Stomach (tissue), 9 donors: ENCODE measurements around the gene TBX5. TPM values are rescaled to one million over a fixed set of nuclear protein-coding genes. Genes with fewer than 3 reads are reported as not detected.

Source experiments
- DNase-seq, 2 donors: peaks; one replicate each; pipeline versions ENCODE4 v3.0.0 to v3.0.0-alpha.2; 2013 to 2019
- H3K27ac ChIP-seq, 5 donors: fragments of 200-600 bp in 4 of 5; sonication (generic) in 4 of 5; one replicate each; pipeline ENCODE4 v1.5.1; 2013 to 2019; ENCODE audit warnings: mild to moderate bottlenecking in 1 of 5, moderate library complexity in 1 of 5
- H3K27me3 ChIP-seq, 3 donors: fragments of 200-600 bp; sonication (generic); one replicate each; pipeline ENCODE4 v1.5.1; 2017 to 2019; ENCODE audit warnings: mixed run types in 1 of 3
- H3K36me3 ChIP-seq, 4 donors: fragments of 200-600 bp; sonication (generic); 1 replicate in 3 of 4; 2 replicates in 1 of 4; pipeline ENCODE4 v1.5.1; 2016 to 2019
- H3K4me1 ChIP-seq, 4 donors: fragments of 200-600 bp; sonication (generic); one replicate each; pipeline ENCODE4 v1.5.1; 2016 to 2019
- H3K4me3 ChIP-seq, 4 donors: fragments of 200-600 bp; sonication (generic) in 3 of 4; one replicate each; pipeline ENCODE4 v1.5.1; 2016 to 2019; ENCODE audit warnings: mild to moderate bottlenecking in 1 of 4
- H3K9me3 ChIP-seq, 4 donors: fragments of 200-600 bp; sonication (generic); one replicate each; pipeline ENCODE4 v1.5.1; 2016 to 2019
- EP300 ChIP-seq: sonication (generic); formaldehyde crosslinking; IDR thresholded peaks from one replicate; pipeline ENCODE4 v1.6.1; 2017; ENCODE audit warnings: antibody characterized with exemption
- POLR2A ChIP-seq, 4 donors: fragments of 450-650 bp; IDR thresholded peaks; one replicate each; pipeline ENCODE4 v1.6.1; 2016; ENCODE audit warnings: antibody characterized with exemption in 4 of 4, control low read depth in 2 of 4, mild to moderate bottlenecking in 1 of 4, moderate library complexity in 1 of 4
- POLR2AphosphoS5 ChIP-seq, 3 donors: sonication (generic); formaldehyde crosslinking; IDR thresholded peaks; one replicate each; pipeline ENCODE4 v1.6.1; 2016; ENCODE audit warnings: antibody characterized with exemption in 3 of 3
- WGBS, 5 donors: extraction: QIAGEN DNeasy Blood & Tissue Kit in 3 of 5; methylation state at CpG; one replicate each; pipeline versions ENCODE4 v1.1.5 to v1.1.7; 2013 to 2018; 5-methylcytosine and 5-hydroxymethylcytosine counted together
- intact Hi-C: fragments of 100-400 bp; cut with DNase I; formaldehyde crosslinking; loops from one replicate; pipeline ENCODE4 v1.15.1; 2023; ENCODE audit warnings: low total_unique reads
- polyA plus RNA-seq, 3 donors: library from polyadenylated mRNA; stranded (reverse); fragments of 200-250 nt; gene quantifications; one replicate each; pipeline ENCODE4 v1.2.3, GENCODE V29; 2013
- total RNA-seq, 5 donors: library from RNA; depleted of rRNA; stranded (reverse); fragments of >200 nt; gene quantifications; one replicate each; pipeline versions ENCODE4 v1.1.0 to v1.2.3, GENCODE V29; 2014 to 2016
- TF ChIP-seq, protein P1 (sequence below), 7 experiments: fragments of 450-650 bp in 4 of 7; fragments of 200-600 bp in 3 of 7; sonication (generic) in 3 of 7; IDR thresholded peaks; one replicate each; pipeline ENCODE4 v1.5.1; 2016 to 2019; ENCODE audit warnings: antibody characterized with exemption in 7 of 7, control low read depth in 2 of 7, mild to moderate bottlenecking in 1 of 7
- donor health status: healthy with polysubstance abuse.
- donor health status: Bipolar disorder and iron deficiency.
- donor health status: healthy.

The TBX5 gene
- total and polyA plus RNA-seq, 8 donors, result 0.35 TPM; not detected in 7

- WGBS, 5 donors, result 1 to 6% (median 2%) methylated on average over 11 to 23 of the region's 23 CpGs
- Histone ChIP-seq H3K4me1 (peaks cover 0 to 32% (median 0%) of the 10 kb centered on the region in 4 donors), H3K36me3 (no peaks in the 10 kb centered on the region), H3K27ac (no peak overlapping the region), H3K4me3 (no peak overlapping the region), H3K9me3 (no peaks in the 10 kb centered on the region), H3K27me3 (peaks cover 33 to 94% (median 88%) of the 10 kb centered on the region in 3 donors)
- DNase-seq, result no peak
- intact Hi-C loops, result no loop called here
- TF ChIP-seq POLR2A (IDR thresholded peaks at IDR 0.05) (no peak), EP300 (no peak), POLR2AphosphoS5 (IDR thresholded peaks at IDR 0.05) (no peak)
- TF ChIP-seq, protein P1, sequence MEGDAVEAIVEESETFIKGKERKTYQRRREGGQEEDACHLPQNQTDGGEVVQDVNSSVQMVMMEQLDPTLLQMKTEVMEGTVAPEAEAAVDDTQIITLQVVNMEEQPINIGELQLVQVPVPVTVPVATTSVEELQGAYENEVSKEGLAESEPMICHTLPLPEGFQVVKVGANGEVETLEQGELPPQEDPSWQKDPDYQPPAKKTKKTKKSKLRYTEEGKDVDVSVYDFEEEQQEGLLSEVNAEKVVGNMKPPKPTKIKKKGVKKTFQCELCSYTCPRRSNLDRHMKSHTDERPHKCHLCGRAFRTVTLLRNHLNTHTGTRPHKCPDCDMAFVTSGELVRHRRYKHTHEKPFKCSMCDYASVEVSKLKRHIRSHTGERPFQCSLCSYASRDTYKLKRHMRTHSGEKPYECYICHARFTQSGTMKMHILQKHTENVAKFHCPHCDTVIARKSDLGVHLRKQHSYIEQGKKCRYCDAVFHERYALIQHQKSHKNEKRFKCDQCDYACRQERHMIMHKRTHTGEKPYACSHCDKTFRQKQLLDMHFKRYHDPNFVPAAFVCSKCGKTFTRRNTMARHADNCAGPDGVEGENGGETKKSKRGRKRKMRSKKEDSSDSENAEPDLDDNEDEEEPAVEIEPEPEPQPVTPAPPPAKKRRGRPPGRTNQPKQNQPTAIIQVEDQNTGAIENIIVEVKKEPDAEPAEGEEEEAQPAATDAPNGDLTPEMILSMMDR (IDR thresholded peaks at IDR 0.05), result no peak
Measured at GRCh38 chr12:114448618-114448933, 42.6 kb upstream of the TBX5 start.

DNA sequence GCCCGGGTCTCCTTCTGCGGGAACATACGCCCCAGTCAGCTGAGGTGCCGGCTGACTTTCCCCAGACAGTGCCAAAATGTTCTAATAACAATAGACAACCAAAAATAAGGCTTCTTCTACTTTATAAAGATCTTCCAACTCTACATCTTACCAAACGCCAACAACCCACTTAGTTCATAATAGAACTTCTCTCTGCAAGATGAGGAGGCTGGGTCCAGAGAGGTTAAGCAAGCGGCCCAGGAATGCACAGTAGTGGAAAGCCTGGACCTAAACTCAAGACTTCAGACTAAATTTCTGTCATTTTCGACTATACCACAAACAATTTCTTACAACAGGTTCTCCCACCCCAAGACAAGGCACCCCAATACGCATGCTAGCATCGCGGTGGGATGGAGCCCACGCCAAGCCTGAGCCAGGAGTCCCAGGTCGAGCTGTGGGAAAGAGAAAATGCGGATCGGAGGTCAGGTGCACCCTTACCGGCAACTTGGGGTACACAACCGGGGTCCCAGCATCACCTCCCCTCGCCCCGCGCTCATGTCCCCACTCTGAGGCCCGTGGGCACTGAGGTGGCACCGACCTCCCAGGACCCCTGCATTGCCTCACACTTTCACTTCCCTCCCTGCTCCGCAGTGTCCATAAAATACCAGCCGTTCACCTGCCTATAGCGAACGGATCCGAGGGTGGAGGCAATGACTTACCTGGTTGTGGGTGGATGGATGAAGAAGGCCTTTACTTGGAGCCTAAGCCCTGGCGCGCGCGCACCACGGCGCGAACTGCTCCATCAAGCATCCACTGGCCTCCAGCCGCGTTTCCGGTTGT lies 42.1 kb upstream of the TBX5 start:
- intact Hi-C loops, result no loop called here
- peaks cover 34 to 99% (median 91%) of the 10 kb centered on the region in 3 donors for H3K27me3 ChIP-seq

DNA sequence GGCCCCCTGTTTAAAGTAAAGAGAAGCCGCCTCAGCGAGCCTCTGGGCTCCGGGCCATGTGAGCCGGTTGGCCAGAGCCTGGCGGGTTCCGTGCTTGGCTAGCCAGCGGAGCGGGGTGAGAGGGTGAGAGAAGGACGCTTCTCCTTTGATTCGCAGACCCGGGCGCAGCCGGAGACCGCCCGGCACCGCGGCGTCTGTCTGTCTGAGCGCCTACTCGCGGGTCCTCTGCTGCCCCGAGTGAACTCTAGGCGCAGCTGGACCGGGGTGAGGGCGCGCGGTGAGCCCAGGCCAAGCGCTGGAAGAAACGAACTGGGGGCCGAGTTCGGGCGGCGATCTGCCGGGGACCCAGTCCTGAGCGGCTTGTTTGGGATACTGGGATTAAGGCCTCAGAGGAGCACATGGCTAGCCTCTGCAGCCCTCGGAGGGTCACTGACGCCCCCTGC lies 41.4 kb upstream of the TBX5 start:
- no peak overlapping the region for H3K4me3 ChIP-seq
- no peak for DNase-seq
- peaks cover 36 to 99% (median 88%) of the 10 kb centered on the region in 3 donors for H3K27me3 ChIP-seq
- no peaks in the 10 kb centered on the region for H3K9me3 ChIP-seq
- intact Hi-C loops, result no loop called here
- H3K36me3 ChIP-seq, result no peaks in the 10 kb centered on the region
- H3K27ac ChIP-seq, result no peak overlapping the region
- 2 to 4% (median 3%) methylated on average over 37 of the region's 37 CpGs for WGBS, 5 donors
- H3K4me1 ChIP-seq, result peaks cover 0 to 35% (median 0%) of the 10 kb centered on the region in 4 donors
- TF ChIP-seq, protein P1 (IDR thresholded peaks at IDR 0.05), result no peak
- TF ChIP-seq POLR2AphosphoS5 (IDR thresholded peaks at IDR 0.05) (no peak), POLR2A (IDR thresholded peaks at IDR 0.05) (no peak), EP300 (no peak)

More for the DNA sequence above, 42.1 kb upstream of the TBX5 start:
- no peak for DNase-seq
- Histone ChIP-seq H3K4me1 (peaks cover 0 to 35% (median 0%) of the 10 kb centered on the region in 4 donors), H3K27ac (no peak overlapping the region), H3K4me3 (no peak overlapping the region), H3K9me3 (no peaks in the 10 kb centered on the region), H3K36me3 (no peaks in the 10 kb centered on the region)
- 5 to 10% (median 8%) methylated on average over 26 to 36 of the region's 36 CpGs for WGBS, 5 donors
- TF ChIP-seq POLR2AphosphoS5 (IDR thresholded peaks at IDR 0.05) (no peak), EP300 (no peak), POLR2A (IDR thresholded peaks at IDR 0.05) (no peak)
- TF ChIP-seq, protein P1 (IDR thresholded peaks at IDR 0.05), result no peak

- no peak for DNase-seq
- WGBS, 5 donors, result 4 to 6% (median 5%) methylated on average over 32 of the region's 32 CpGs
- Histone ChIP-seq H3K9me3 (no peaks in the 10 kb centered on the region), H3K4me3 (no peak overlapping the region), H3K4me1 (peaks cover 0 to 43% (median 0%) of the 10 kb centered on the region in 4 donors), H3K27me3 (peaks cover 41 to 100% (median 90%) of the 10 kb centered on the region in 3 donors), H3K27ac (no peak overlapping the region), H3K36me3 (no peaks in the 10 kb centered on the region)
- intact Hi-C loops, result no loop called here
- TF ChIP-seq POLR2A (IDR thresholded peaks at IDR 0.05), result no peak
- TF ChIP-seq, protein P1 (IDR thresholded peaks at IDR 0.05), result no peak
- TF ChIP-seq POLR2AphosphoS5 (IDR thresholded peaks at IDR 0.05), result no peak
Measured at GRCh38 chr12:114445401-114446323, 39.7 kb upstream of the TBX5 start.
